ENCODE data around the gene TSPAN9. TPM values are rescaled to one million over a fixed set of nuclear protein-coding genes. Genes with fewer than 3 reads are reported as not detected.

The TSPAN9 gene
- total RNA-seq, 3 donors from 2014 or later: 16.8 to 44.9 (median 36.9) TPM

- H3K4me3 ChIP-seq: no peak overlapping the region
- no peaks in the 10 kb centered on the region for H3K9me3 ChIP-seq
- no peaks in the 10 kb centered on the region for H3K27me3 ChIP-seq
- TF ChIP-seq POLR2A (IDR thresholded peaks at IDR 0.05) (no peak), POLR2AphosphoS5 (IDR thresholded peaks at IDR 0.05) (no peak), CTCF (IDR thresholded peaks at IDR 0.05) (no peak)
- H3K4me1 ChIP-seq: no peaks in the 10 kb centered on the region
- no peak overlapping the region for H3K27ac ChIP-seq
- DNase-seq (ENCODE audit: low spot score in 2 of 2): no peak
- intact Hi-C loops (cut with DNase I; ENCODE audit: low total_unique reads): no loop called here
- no peaks in the 10 kb centered on the region for H3K36me3 ChIP-seq
Measured at GRCh38 chr12:3032770-3033538, 44.2 kb upstream of the TSPAN9 start.

GRCh38 chr12:3033539-3033867 is 43.7 kb upstream of the TSPAN9 start:
- TF ChIP-seq POLR2A (IDR thresholded peaks at IDR 0.05) (no peak), POLR2AphosphoS5 (IDR thresholded peaks at IDR 0.05) (no peak), CTCF (IDR thresholded peaks at IDR 0.05) (no peak)
- H3K4me3 ChIP-seq: no peak overlapping the region
- intact Hi-C loops (cut with DNase I; ENCODE audit: low total_unique reads): no loop called here
- H3K27me3 ChIP-seq: no peaks in the 10 kb centered on the region
- H3K9me3 ChIP-seq: no peaks in the 10 kb centered on the region
- no peak for DNase-seq (ENCODE audit: low spot score in 2 of 2)
- no peak overlapping the region for H3K27ac ChIP-seq
- H3K36me3 ChIP-seq: no peaks in the 10 kb centered on the region
- H3K4me1 ChIP-seq: no peaks in the 10 kb centered on the region

- no peaks in the 10 kb centered on the region for H3K36me3 ChIP-seq
- no peak for TF ChIP-seq POLR2AphosphoS5 (IDR thresholded peaks at IDR 0.05)
- TF ChIP-seq CTCF (IDR thresholded peaks at IDR 0.05): peak in 2 of 3 donors; percentile 37 to 61
- DNase-seq (ENCODE audit: low spot score in 2 of 2): peak in 1 of 2 donors; percentile 61
- intact Hi-C loops (cut with DNase I; ENCODE audit: low total_unique reads): no loop called here
- H3K4me3 ChIP-seq: no peak overlapping the region
- H3K9me3 ChIP-seq: no peaks in the 10 kb centered on the region
- H3K4me1 ChIP-seq: no peaks in the 10 kb centered on the region
- no peak overlapping the region for H3K27ac ChIP-seq
- no peaks in the 10 kb centered on the region for H3K27me3 ChIP-seq
Measured at GRCh38 chr12:3034067-3034750, 43.0 kb upstream of the TSPAN9 start.

- no peak overlapping the region for H3K27ac ChIP-seq
- no peaks in the 10 kb centered on the region for H3K27me3 ChIP-seq
- intact Hi-C loops (cut with DNase I; ENCODE audit: low total_unique reads): no loop called here
- no peaks in the 10 kb centered on the region for H3K4me1 ChIP-seq
- TF ChIP-seq POLR2A (IDR thresholded peaks at IDR 0.05): no peak
- TF ChIP-seq POLR2AphosphoS5 (IDR thresholded peaks at IDR 0.05): no peak
- TF ChIP-seq CTCF (IDR thresholded peaks at IDR 0.05): no peak
- no peak overlapping the region for H3K4me3 ChIP-seq
- no peaks in the 10 kb centered on the region for H3K9me3 ChIP-seq
- no peaks in the 10 kb centered on the region for H3K36me3 ChIP-seq
- no peak for DNase-seq (ENCODE audit: low spot score in 2 of 2)
Measured at GRCh38 chr12:3035171-3035570, 42.0 kb upstream of the TSPAN9 start.
